H9 (cell line): ENCODE measurements around the gene PPP3CA. TPM values are rescaled to one million over a fixed set of nuclear protein-coding genes. Genes with fewer than 3 reads are reported as not detected.

Experiments
- DNase-seq: peaks from one replicate; pipeline ENCODE4 v3.0.0-alpha.2; 2017
- H2AFZ ChIP-seq: one replicate; pipeline ENCODE4 v1.6.1; 2013; ENCODE audit warnings: mild to moderate bottlenecking, low read length, control low read depth, moderate library complexity
- H2AK5ac ChIP-seq: 2 replicates; pipeline ENCODE4 v1.6.1; 2013; ENCODE audit warnings: low read length, control low read depth, mixed read lengths; ENCODE audit not compliant: insufficient read length
- H2BK120ac ChIP-seq: one replicate; pipeline ENCODE4 v1.6.1; 2013; ENCODE audit warnings: low read depth, mild to moderate bottlenecking, low read length, control low read depth, inconsistent platforms; ENCODE audit not compliant: poor library complexity, severe bottlenecking
- H2BK12ac ChIP-seq: 2 replicates; pipeline ENCODE4 v1.6.1; 2013; ENCODE audit warnings: low read length, control low read depth, mixed read lengths, low read depth; ENCODE audit not compliant: insufficient read length
- H2BK15ac ChIP-seq: 2 replicates; pipeline ENCODE4 v1.6.1; 2013; ENCODE audit warnings: low read depth, low read length, control low read depth
- H2BK20ac ChIP-seq: one replicate; pipeline ENCODE4 v1.6.1; 2013; ENCODE audit warnings: low read depth, mild to moderate bottlenecking, low read length, control low read depth, inconsistent platforms; ENCODE audit not compliant: poor library complexity, severe bottlenecking
- H2BK5ac ChIP-seq: 2 replicates; pipeline ENCODE4 v1.6.1; 2013; ENCODE audit warnings: low read length, control low read depth, mixed read lengths; ENCODE audit not compliant: insufficient read length
- H3K14ac ChIP-seq: 2 replicates; pipeline ENCODE4 v1.6.1; 2013; ENCODE audit warnings: low read length, control low read depth; ENCODE audit not compliant: insufficient read depth
- H3K18ac ChIP-seq: 2 replicates; pipeline ENCODE4 v1.6.1; 2013; ENCODE audit warnings: low read depth, mild to moderate bottlenecking, mixed read lengths, low read length, control low read depth; ENCODE audit not compliant: insufficient read length
- H3K23ac ChIP-seq: 2 replicates; pipeline ENCODE4 v1.6.1; 2013; ENCODE audit warnings: low read length, control low read depth, mixed read lengths, low read depth; ENCODE audit not compliant: insufficient read length
- H3K23me2 ChIP-seq: 2 replicates; pipeline ENCODE4 v1.6.1; 2013; ENCODE audit warnings: low read depth, mild to moderate bottlenecking, mixed read lengths, low read length, control low read depth; ENCODE audit not compliant: insufficient read length, poor library complexity, severe bottlenecking
- H3K27ac ChIP-seq: 2 replicates; pipeline ENCODE4 v1.5.1; 2013; ENCODE audit warnings: low read length, control low read depth, mixed read lengths, low read depth; ENCODE audit not compliant: insufficient read length
- H3K27me3 ChIP-seq: 2 replicates; pipeline ENCODE4 v1.6.1; 2013; ENCODE audit warnings: low read length, control low read depth, inconsistent platforms; ENCODE audit not compliant: insufficient read depth
- H3K4ac ChIP-seq: 2 replicates; pipeline ENCODE4 v1.6.1; 2013; ENCODE audit warnings: low read depth, mild to moderate bottlenecking, control low read depth, inconsistent platforms, low read length, moderate library complexity
- H3K4me1 ChIP-seq: 2 replicates; pipeline ENCODE4 v1.6.1; 2013; ENCODE audit warnings: low read length, control low read depth, inconsistent platforms; ENCODE audit not compliant: insufficient read depth
- H3K4me2 ChIP-seq: 2 replicates; pipeline ENCODE4 v1.6.1; 2013; ENCODE audit warnings: low read length, control low read depth, mixed read lengths; ENCODE audit not compliant: insufficient read length, insufficient read depth
- H3K56ac ChIP-seq: 2 replicates; pipeline ENCODE4 v1.6.1; 2013; ENCODE audit warnings: low read depth, mild to moderate bottlenecking, mixed read lengths, low read length, control low read depth; ENCODE audit not compliant: insufficient read length
- H3K79me1 ChIP-seq: 2 replicates; pipeline ENCODE4 v1.6.1; 2013; ENCODE audit warnings: low read depth, mild to moderate bottlenecking, moderate library complexity, low read length, control low read depth, inconsistent platforms; ENCODE audit not compliant: insufficient read depth, poor library complexity, severe bottlenecking
- H3K79me2 ChIP-seq: 2 replicates; pipeline ENCODE4 v1.6.1; 2013; ENCODE audit warnings: low read length, control low read depth, inconsistent platforms; ENCODE audit not compliant: insufficient read depth
- H3K9ac ChIP-seq: 2 replicates; pipeline ENCODE4 v1.6.1; 2013; ENCODE audit warnings: low read length, control low read depth, mixed read lengths; ENCODE audit not compliant: insufficient read length; ENCODE audit errors: extremely low read depth
- H3K9me3 ChIP-seq: one replicate; pipeline ENCODE4 v1.6.1; 2013; ENCODE audit warnings: low read depth, low read length, inconsistent platforms; ENCODE audit not compliant: control insufficient read depth
- H3T11ph ChIP-seq: one replicate; pipeline ENCODE4 v1.6.1; 2013; ENCODE audit warnings: mild to moderate bottlenecking, low read length, control low read depth, inconsistent platforms
- H4K20me1 ChIP-seq: one replicate; pipeline ENCODE4 v1.6.1; 2013; ENCODE audit not compliant: control insufficient read depth, insufficient read length, insufficient read depth
- H4K5ac ChIP-seq: 2 replicates; pipeline ENCODE4 v1.6.1; 2013; ENCODE audit warnings: low read depth, mild to moderate bottlenecking, mixed read lengths, low read length, control low read depth; ENCODE audit not compliant: insufficient read length
- H4K8ac ChIP-seq: replicated peaks from 2 replicates; pipeline ENCODE4 v1.6.1; 2013; ENCODE audit warnings: low read length, control low read depth, mixed read lengths, low read depth; ENCODE audit not compliant: insufficient read length
- H4K91ac ChIP-seq: 2 replicates; pipeline ENCODE4 v1.6.1; 2013; ENCODE audit warnings: low read depth, mild to moderate bottlenecking, moderate library complexity, mixed read lengths, low read length, control low read depth; ENCODE audit not compliant: insufficient read length
- H3K27ac Mint-ChIP-seq, 3 experiments: 2 replicates in 2 of 3; 3 replicates in 1 of 3; pipeline ENCODE4 v1.8.0; 2020 to 2021; ENCODE audit warnings: mixed read lengths in 3 of 3, mild to moderate bottlenecking in 1 of 3, moderate library complexity in 1 of 3
- H3K27me3 Mint-ChIP-seq: 2 replicates; pipeline ENCODE4 v1.8.0; 2021; ENCODE audit warnings: low read depth, mild to moderate bottlenecking, moderate library complexity, mixed read lengths
- H3K36me3 Mint-ChIP-seq, 3 experiments: 2 replicates in 2 of 3; 3 replicates in 1 of 3; pipeline ENCODE4 v1.8.0; 2020 to 2021; ENCODE audit warnings: low read depth in 3 of 3, mixed read lengths in 3 of 3; ENCODE audit not compliant: insufficient read depth in 1 of 3
- H3K4me1 Mint-ChIP-seq, 2 experiments: 2 replicates each; pipeline ENCODE4 v1.8.0; 2020; ENCODE audit warnings: mixed read lengths in 2 of 2
- H3K4me3 Mint-ChIP-seq, 2 experiments: 2 replicates in 1 of 2; 3 replicates in 1 of 2; pipeline ENCODE4 v1.8.0; 2020 to 2021; ENCODE audit warnings: mild to moderate bottlenecking in 2 of 2, mixed read lengths in 2 of 2, moderate library complexity in 1 of 2
- H3K9me3 Mint-ChIP-seq, 2 experiments: 2 replicates in 1 of 2; 3 replicates in 1 of 2; pipeline ENCODE4 v1.8.0; 2020; ENCODE audit warnings: mild to moderate bottlenecking in 2 of 2, mixed read lengths in 2 of 2, moderate library complexity in 1 of 2
- CTCF ChIP-seq: fragments of 200-600 bp; sonication (generic); conservative IDR thresholded peaks from 3 replicates; pipeline ENCODE4 v1.8.0; 2021; ENCODE audit warnings: antibody characterized with exemption, mild to moderate bottlenecking
- WGBS: extraction: QIAGEN DNeasy Blood & Tissue Kit; methylation state at CpG from one replicate; pipeline ENCODE4 v1.1.7; 2013; ENCODE audit warnings: missing lambda C conversion rate, low lambda C conversion rate, mixed read lengths; ENCODE audit not compliant: insufficient read length; ENCODE audit errors: extremely low coverage; 5-methylcytosine and 5-hydroxymethylcytosine counted together
- total RNA-seq: library from RNA; stranded (reverse); gene quantifications from 2 replicates; pipeline ENCODE4 v1.2.1, GENCODE V29; 2021

PPP3CA gene
- total RNA-seq, 1 experiment from 2014 or later = 16.8 TPM

GRCh38 chr4:101299899-101300540 is 47.3 kb downstream of the PPP3CA start:
- Mint-ChIP-seq H3K27me3 (no peaks in the 10 kb centered on the region), H3K9me3 (no peaks in the 10 kb centered on the region), H3K36me3 (no peaks in the 10 kb centered on the region), H3K4me3 (no peak overlapping the region), H3K27ac (no peak overlapping the region), H3K4me1 (peaks cover 4 to 7% of the 10 kb centered on the region in 2 experiments)
- DNase-seq = no peak
- H3K9ac ChIP-seq = no peak overlapping the region
- TF ChIP-seq CTCF = no peak
- H3K27me3 ChIP-seq = no peaks in the 10 kb centered on the region
- H4K91ac ChIP-seq = no peak overlapping the region
- H3K18ac ChIP-seq = no peak overlapping the region
- no peak overlapping the region for H2AK5ac ChIP-seq
- H3K79me1 ChIP-seq = peaks cover 3% of the 10 kb centered on the region
- H2BK15ac ChIP-seq = no peak overlapping the region
- H3K56ac ChIP-seq = no peak overlapping the region
- no peak overlapping the region for H2BK120ac ChIP-seq
- no peaks in the 10 kb centered on the region for H4K20me1 ChIP-seq
- H2AFZ ChIP-seq = no peak overlapping the region
- peaks cover 1% of the 10 kb centered on the region; the same call in 1 of the 2 replicates for H3K79me2 ChIP-seq
- no CpG with 5 or more reads among the region's 3 CpGs for WGBS
- H2BK20ac ChIP-seq = no peak overlapping the region
- no peak overlapping the region for H2BK12ac ChIP-seq
- H3K4me1 ChIP-seq = no peaks in the 10 kb centered on the region
- no peak overlapping the region for H2BK5ac ChIP-seq
- H3K4me2 ChIP-seq = no peak overlapping the region
- H4K8ac ChIP-seq = no peak overlapping the region
- H3T11ph ChIP-seq = no peak overlapping the region
- no peak overlapping the region for H3K14ac ChIP-seq
- H4K5ac ChIP-seq = no peak overlapping the region
- no peak overlapping the region for H3K27ac ChIP-seq
- no peak overlapping the region for H3K4ac ChIP-seq
- H3K23ac ChIP-seq = no peak overlapping the region
- H3K23me2 ChIP-seq = no peaks in the 10 kb centered on the region
- no peaks in the 10 kb centered on the region for H3K9me3 ChIP-seq
